DMS53 treated with DMSO at 0.1 percent for 48 hours (cell line): ENCODE measurements around the gene ARL17A.
"Not testable (repeated sequence)": the region's sequence is repeated elsewhere in the genome, so short reads cannot be mapped to it uniquely, and the experiment has no call there.

Experiments
- DNase-seq: peaks from one replicate; lab custom pipeline; 2025; ENCODE audit not compliant: unreplicated experiment; lab: John Stamatoyannopoulos, UW

The ARL17A gene

GRCh38 chr17:46559155-46559554 lies 20.3 kb downstream of the ARL17A start:
- DNase-seq = not testable (repeated sequence)

GRCh38 chr17:46548607-46549006 lies 30.9 kb downstream of the ARL17A start:
- DNase-seq = not testable (repeated sequence)

- not testable (repeated sequence) for DNase-seq
Measured at GRCh38 chr17:46534716-46535115, 44.8 kb downstream of the ARL17A start.

- not testable (repeated sequence) for DNase-seq
Measured at GRCh38 chr17:46512168-46512567, 67.3 kb downstream of the ARL17A start, which contains the start of gene LRRC37A2. TSS of gene LRRC37A2 (plus strand) at chr17:46512468. CDS start at chr17:46512713, 245 bp downstream.

GRCh38 chr17:46505896-46506295 lies 73.6 kb downstream of the ARL17A start:
- not testable (repeated sequence) for DNase-seq

GRCh38 chr17:46499437-46500139 lies 79.9 kb downstream of the ARL17A start:
- DNase-seq = not testable (repeated sequence)

- DNase-seq = not testable (repeated sequence)
Measured at GRCh38 chr17:46492021-46492420, 87.5 kb downstream of the ARL17A start.

- not testable (repeated sequence) for DNase-seq
Measured at GRCh38 chr17:46481310-46481709, 98.2 kb downstream of the ARL17A start.

GRCh38 chr17:46478823-46479222 lies 100.7 kb downstream of the ARL17A start:
- DNase-seq = not testable (repeated sequence)

GRCh38 chr17:46475583-46475982 lies 103.9 kb downstream of the ARL17A start:
- not testable (repeated sequence) for DNase-seq

GRCh38 chr17:46474489-46474888 lies 105.0 kb downstream of the ARL17A start:
- not testable (repeated sequence) for DNase-seq

- not testable (repeated sequence) for DNase-seq
Measured at GRCh38 chr17:46467618-46468017, 111.9 kb downstream of the ARL17A start.
